Liver (tissue), 3 donors: ENCODE results near the gene YPEL4.

Source experiments
- CTCF ChIP-seq: fragments of 150-350 bp; IDR thresholded peaks from 2 replicates; pipeline ENCODE4 v1.5.1; 2017; ENCODE audit warnings: improper control_type of control experiment, low read depth, low read length; ENCODE audit not compliant: missing input control
- EGR1 ChIP-seq, 2 donors: IDR thresholded peaks; 2 replicates each; pipeline ENCODE4 v1.6.1; 2016 to 2018; ENCODE audit warnings: antibody characterized with exemption in 2 of 2, low read depth in 2 of 2
- RAD21 ChIP-seq, 2 donors: IDR thresholded peaks; 2 replicates each; pipeline ENCODE4 v1.6.1; 2016; ENCODE audit warnings: antibody characterized with exemption in 2 of 2, mild to moderate bottlenecking in 2 of 2
- RXRA ChIP-seq, 2 donors: IDR thresholded peaks; 2 replicates each; pipeline ENCODE4 v1.6.1; 2017 to 2018; ENCODE audit warnings: antibody characterized with exemption in 2 of 2, mild to moderate bottlenecking in 1 of 2
- SP1 ChIP-seq: IDR thresholded peaks from 2 replicates; pipeline ENCODE4 v1.6.1; 2018; ENCODE audit warnings: antibody characterized with exemption, mild to moderate bottlenecking
- TAF1 ChIP-seq: conservative IDR thresholded peaks from 2 replicates; pipeline ENCODE4 v1.6.1; 2016; ENCODE audit warnings: antibody characterized with exemption, mild to moderate bottlenecking
- YY1 ChIP-seq: IDR thresholded peaks from 2 replicates; pipeline ENCODE4 v1.6.1; 2016; ENCODE audit warnings: antibody characterized with exemption, mild to moderate bottlenecking
- TF ChIP-seq, protein P1 (sequence below): IDR thresholded peaks from 2 replicates; pipeline ENCODE4 v1.6.1; 2016; ENCODE audit warnings: antibody characterized with exemption
- TF ChIP-seq, protein P2 (sequence below): IDR thresholded peaks from 2 replicates; pipeline ENCODE4 v1.6.1; 2016; ENCODE audit warnings: antibody characterized with exemption
- TF ChIP-seq, protein P3 (sequence below): IDR thresholded peaks from 2 replicates; pipeline ENCODE4 v1.6.1; 2016; ENCODE audit warnings: antibody characterized with exemption
- donor health status: healthy.
- donor health status: healthy.

GRCh38 chr11:57637626-57638004 is 12.1 kb downstream of the YPEL4 start:
- TF ChIP-seq RAD21 (IDR thresholded peaks at IDR 0.05) (no peak), EGR1 (IDR thresholded peaks at IDR 0.05; ENCODE audit: low read depth in 2 of 2) (no peak), YY1 (no peak), TAF1 (no peak), CTCF (no peak), RXRA (IDR thresholded peaks at IDR 0.05) (no peak), SP1 (no peak)
- TF ChIP-seq, protein P1, sequence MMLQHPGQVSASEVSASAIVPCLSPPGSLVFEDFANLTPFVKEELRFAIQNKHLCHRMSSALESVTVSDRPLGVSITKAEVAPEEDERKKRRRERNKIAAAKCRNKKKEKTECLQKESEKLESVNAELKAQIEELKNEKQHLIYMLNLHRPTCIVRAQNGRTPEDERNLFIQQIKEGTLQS = no peak
- TF ChIP-seq, protein P2, sequence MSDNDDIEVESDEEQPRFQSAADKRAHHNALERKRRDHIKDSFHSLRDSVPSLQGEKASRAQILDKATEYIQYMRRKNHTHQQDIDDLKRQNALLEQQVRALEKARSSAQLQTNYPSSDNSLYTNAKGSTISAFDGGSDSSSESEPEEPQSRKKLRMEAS = no peak
- TF ChIP-seq, protein P3, sequence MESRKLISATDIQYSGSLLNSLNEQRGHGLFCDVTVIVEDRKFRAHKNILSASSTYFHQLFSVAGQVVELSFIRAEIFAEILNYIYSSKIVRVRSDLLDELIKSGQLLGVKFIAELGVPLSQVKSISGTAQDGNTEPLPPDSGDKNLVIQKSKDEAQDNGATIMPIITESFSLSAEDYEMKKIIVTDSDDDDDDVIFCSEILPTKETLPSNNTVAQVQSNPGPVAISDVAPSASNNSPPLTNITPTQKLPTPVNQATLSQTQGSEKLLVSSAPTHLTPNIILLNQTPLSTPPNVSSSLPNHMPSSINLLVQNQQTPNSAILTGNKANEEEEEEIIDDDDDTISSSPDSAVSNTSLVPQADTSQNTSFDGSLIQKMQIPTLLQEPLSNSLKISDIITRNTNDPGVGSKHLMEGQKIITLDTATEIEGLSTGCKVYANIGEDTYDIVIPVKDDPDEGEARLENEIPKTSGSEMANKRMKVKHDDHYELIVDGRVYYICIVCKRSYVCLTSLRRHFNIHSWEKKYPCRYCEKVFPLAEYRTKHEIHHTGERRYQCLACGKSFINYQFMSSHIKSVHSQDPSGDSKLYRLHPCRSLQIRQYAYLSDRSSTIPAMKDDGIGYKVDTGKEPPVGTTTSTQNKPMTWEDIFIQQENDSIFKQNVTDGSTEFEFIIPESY = no peak
